ENCODE measurements around the gene TMUB2.

GRCh38 chr17:44216173-44216572, 29.4 kb downstream of the TMUB2 start:
- TF ChIP-seq POLR2A (IDR thresholded peaks at IDR 0.05) (no peak), CTCF (IDR thresholded peaks at IDR 0.05) (no peak)

All from testis (tissue), 2 donors.